ENCODE measurements around the gene R3HCC1L.

R3HCC1L gene

GRCh38 chr10:98276311-98276710 lies 141.9 kb downstream of the R3HCC1L start:
- DNase-seq (ENCODE audit: low read depth) = no peak

DNA sequence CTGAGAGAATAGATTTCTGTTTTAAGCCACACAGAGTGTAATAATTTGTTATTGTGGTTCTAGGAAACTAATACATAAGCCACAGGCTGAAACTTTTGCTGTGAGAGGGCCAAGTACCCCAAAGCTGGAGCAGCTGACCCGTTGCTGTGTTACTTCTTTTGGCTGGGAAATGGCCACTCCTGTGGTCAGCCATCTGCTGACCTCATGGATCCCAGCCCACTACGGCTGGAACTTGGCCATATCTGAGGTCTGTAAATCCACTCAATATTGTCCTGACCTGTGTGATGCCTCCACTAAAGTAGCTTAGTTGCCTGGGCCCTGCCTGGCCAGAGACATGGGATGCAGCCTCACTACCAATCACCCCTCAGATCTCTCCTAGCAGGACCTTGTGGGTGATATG lies 151.0 kb downstream of the R3HCC1L start:
- no peak for DNase-seq (ENCODE audit: low read depth)

DNA sequence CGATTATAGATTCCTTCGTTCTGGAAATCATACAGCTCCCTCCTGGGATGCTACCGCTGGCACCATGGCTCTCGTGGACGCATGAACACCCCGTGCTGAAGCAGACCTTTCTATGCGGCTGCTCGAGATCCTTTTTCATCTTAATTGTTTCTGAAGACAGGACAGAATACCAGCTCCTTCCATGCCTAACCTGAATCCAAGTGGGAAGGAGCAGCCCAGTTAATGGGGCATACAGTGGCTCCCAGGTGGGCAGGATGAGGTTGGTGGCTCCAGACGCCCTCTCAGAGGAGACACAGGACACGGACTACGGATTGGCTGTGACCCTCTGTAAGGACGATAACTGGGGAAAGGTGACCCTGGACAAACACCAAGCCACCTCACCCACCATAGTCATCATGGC lies 152.0 kb downstream of the R3HCC1L start:
- DNase-seq (ENCODE audit: low read depth) = no peak

GRCh38 chr10:98287321-98287720 lies 152.9 kb downstream of the R3HCC1L start:
- DNase-seq (ENCODE audit: low read depth) = no peak

GRCh38 chr10:98289802-98290209 lies 155.3 kb downstream of the R3HCC1L start:
- DNase-seq (ENCODE audit: low read depth) = no peak

- DNase-seq (ENCODE audit: low read depth) = no peak
Observed at GRCh38 chr10:98292971-98293370, 158.5 kb downstream of the R3HCC1L start.

GRCh38 chr10:98293550-98294269 lies 159.3 kb downstream of the R3HCC1L start:
- no peak for DNase-seq (ENCODE audit: low read depth)

- DNase-seq (ENCODE audit: low read depth) = no peak
Observed at GRCh38 chr10:98294270-98294627, 159.8 kb downstream of the R3HCC1L start.
